ENCODE measurements around the gene HNF4A. TPM values are rescaled to one million over a fixed set of nuclear protein-coding genes. Genes with fewer than 3 reads are reported as not detected.

The HNF4A gene
- total and polyA plus RNA-seq, 2 of the 13 experiments (the other 11 are each of a cell fraction or from before 2014, with no cell fraction given): 80.9 to 169 TPM

GRCh38 chr20:44400970-44401769 lies 45.7 kb downstream of the HNF4A start (continued):
- TF ChIP-seq ZNF687 (CRISPR knock-in tag; IDR thresholded peaks at IDR 0.05) (peak; percentile 96), MED1 (CRISPR knock-in tag; IDR thresholded peaks at IDR 0.05) (peak; percentile 64), ZNF644 (CRISPR knock-in tag; IDR thresholded peaks at IDR 0.05; ENCODE audit: low read depth) (0 out of 2 replicates have a peak, but pooled peaks have one; percentile 9), ZNF143 (CRISPR knock-in tag; IDR thresholded peaks at IDR 0.05) (no peak), RNF219 (CRISPR knock-in tag; IDR thresholded peaks at IDR 0.05) (no peak; the same call in 1 of the 2 replicates), SETDB1 (CRISPR knock-in tag; IDR thresholded peaks at IDR 0.05; ENCODE audit: borderline replicate concordance) (no peak), ZNF260 (CRISPR knock-in tag; IDR thresholded peaks at IDR 0.05; ENCODE audit: borderline replicate concordance, low read depth) (no peak; the same call in 1 of the 2 replicates), ZNF7 (CRISPR knock-in tag; IDR thresholded peaks at IDR 0.05) (no peak), LBX2 (CRISPR knock-in tag; IDR thresholded peaks at IDR 0.05; ENCODE audit: borderline replicate concordance) (no peak; the same call in 1 of the 2 replicates), NFYC (CRISPR knock-in tag; IDR thresholded peaks at IDR 0.05) (no peak), RARG (CRISPR knock-in tag; IDR thresholded peaks at IDR 0.05; ENCODE audit: low read depth) (0 out of 2 replicates have a peak, but pooled peaks have one; percentile 82), ZBTB2 (CRISPR knock-in tag; IDR thresholded peaks at IDR 0.05; ENCODE audit: low read depth) (0 out of 2 replicates have a peak, but pooled peaks have one; percentile 23), TFE3 (CRISPR knock-in tag; IDR thresholded peaks at IDR 0.05) (peak; percentile 15; the same call in 1 of the 2 replicates), ATF7-NPFF (CRISPR knock-in tag; IDR thresholded peaks at IDR 0.05; ENCODE audit: low read depth) (peak; percentile 55; the same call in 1 of the 2 replicates), HDAC2 (CRISPR knock-in tag; IDR thresholded peaks at IDR 0.05) (peak; percentile 26), POGZ (CRISPR knock-in tag; IDR thresholded peaks at IDR 0.05) (no peak), PAWR (CRISPR knock-in tag; IDR thresholded peaks at IDR 0.05; ENCODE audit: borderline replicate concordance) (no peak)
